ENCODE data around the gene ZBTB34. TPM values are rescaled to one million over a fixed set of nuclear protein-coding genes. Genes with fewer than 3 reads are reported as not detected.

The ZBTB34 gene
- total and polyA plus RNA-seq, 9 of the 15 experiments (the other 6 are each of a cell fraction or from before 2014, with no cell fraction given): 2.7 to 15.6 (median 9.8) TPM

DNA sequence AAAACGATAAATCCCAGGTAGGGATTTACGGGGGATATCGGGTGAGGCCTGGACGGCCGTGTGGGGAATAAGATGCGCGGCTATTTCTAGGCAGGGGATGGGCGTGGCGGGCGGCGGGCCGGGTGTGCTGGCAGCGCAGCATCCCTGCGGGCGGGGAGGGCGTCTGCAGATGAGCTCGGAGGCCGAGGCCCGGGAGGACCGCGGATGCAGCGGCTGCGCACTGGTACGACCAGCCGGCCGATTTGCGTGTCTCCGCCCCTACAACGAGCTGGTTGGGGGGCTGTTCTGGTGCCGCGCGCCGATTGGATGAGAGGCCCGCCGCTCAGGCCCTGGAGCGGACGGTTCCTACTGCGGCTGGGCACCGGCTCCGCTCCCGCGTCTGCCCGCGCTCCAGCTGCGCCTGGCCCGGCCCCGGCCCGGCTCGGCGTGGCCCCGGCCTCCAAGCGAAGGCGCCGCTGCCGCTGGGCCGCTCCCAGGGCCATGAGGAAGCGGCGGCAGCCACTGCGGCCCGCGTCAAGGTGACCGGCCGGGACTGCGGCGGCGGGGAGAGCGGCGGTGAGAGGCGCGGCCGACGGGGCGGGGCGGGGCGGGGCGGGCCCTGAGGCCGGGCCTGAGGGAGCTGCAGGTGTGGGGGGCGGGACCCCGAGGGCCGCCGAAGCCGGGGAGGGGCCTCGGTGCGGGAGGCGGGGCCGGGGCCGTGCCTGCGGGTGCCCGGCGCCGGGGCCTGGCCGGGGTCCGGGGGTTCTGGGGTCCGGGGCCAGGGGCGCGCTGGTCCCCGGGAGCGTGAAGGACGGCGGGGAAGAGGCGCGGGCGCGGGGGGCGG, 54.2 kb downstream of the ZBTB34 start, which contains the start of gene RALGPS1:
Gene RALGPS1, plus strand, starts transcription at position 325 of the 823 bp plus-strand sequence. CDS start 47,508 bp downstream, outside the sequence.
- no TSS peak for BruUV-seq (replicated peaks)
- Histone ChIP-seq H3K9ac (ENCODE audit: insufficient read depth in 1 of 2, low read depth in 2 of 2, low read length in 2 of 2) (peak within 1 kb of the TSS; percentile 41 to 86; a peak in 3 of 4 replicates), H3K27me3 (ENCODE audit: control insufficient read depth in 2 of 2, insufficient read depth in 2 of 2, low read length in 2 of 2) (peaks cover 5 to 21% of the 10 kb centered on the region in 2 experiments; a peak in 4 of 5 replicates), H2AFZ (ENCODE audit: low read depth, low read length) (peak within 1 kb of the TSS; percentile 82; the same call in 1 of the 2 replicates), H3K4me3 (peak within 1 kb of the TSS; percentile 70), H3K27ac (ENCODE audit: extremely low read depth, low read depth, low read length) (no peak within 1 kb of the TSS), H3K36me3 (ENCODE audit: control insufficient read depth, insufficient read depth, low read length) (no peaks in the 10 kb centered on the region), H4K20me1 (replicated peaks; ENCODE audit: control insufficient read depth, insufficient read depth, low read length) (peaks cover 7% of the 10 kb centered on the region), H3K79me2 (ENCODE audit: control insufficient read depth, insufficient read depth, low read length) (no peaks in the 10 kb centered on the region), H3K4me2 (ENCODE audit: insufficient read depth, low read length) (peak within 1 kb of the TSS; percentile 63), H3K4me1 (replicated peaks in 1 of 2; ENCODE audit: control insufficient read depth in 2 of 2, insufficient read depth in 2 of 2, low read length in 2 of 2) (peaks cover 0 to 12% of the 10 kb centered on the region in 2 experiments; a peak in 2 of 5 replicates), H3K9me3 (replicated peaks; ENCODE audit: control insufficient read depth, insufficient read depth, low read depth, low read length) (no peaks in the 10 kb centered on the region), H3K9me1 (ENCODE audit: control insufficient read depth, insufficient read depth, low read length) (no peaks in the 10 kb centered on the region)
- ChIA-PET POLR2A (interaction anchor here (0.6 to 1.5 kb wide), 4 partner anchors 10 to 751 kb away, joined by 3 to 5 read pairs (median 4); no protein-coding TSS in a partner anchor), CTCF (ENCODE audit: low intra/inter-chr PET ratio) (no interaction called here)
- under 1% methylated on average over 54 of the region's 105 CpGs for WGBS (ENCODE audit: insufficient coverage, low coverage, missing lambda C conversion rate)
- FAIRE-seq (peak; percentile 73), ATAC-seq (peak; percentile 100), DNase-seq (ENCODE audit: extremely low read depth in 1 of 4, low spot score in 3 of 4) (peak; percentile 94 to 97 (median 96))
- in situ Hi-C loops (cut with MboI) (no loop called here), intact Hi-C loops (cut with micrococcal nuclease) (no loop called here)
- TF ChIP-seq, protein P1, sequence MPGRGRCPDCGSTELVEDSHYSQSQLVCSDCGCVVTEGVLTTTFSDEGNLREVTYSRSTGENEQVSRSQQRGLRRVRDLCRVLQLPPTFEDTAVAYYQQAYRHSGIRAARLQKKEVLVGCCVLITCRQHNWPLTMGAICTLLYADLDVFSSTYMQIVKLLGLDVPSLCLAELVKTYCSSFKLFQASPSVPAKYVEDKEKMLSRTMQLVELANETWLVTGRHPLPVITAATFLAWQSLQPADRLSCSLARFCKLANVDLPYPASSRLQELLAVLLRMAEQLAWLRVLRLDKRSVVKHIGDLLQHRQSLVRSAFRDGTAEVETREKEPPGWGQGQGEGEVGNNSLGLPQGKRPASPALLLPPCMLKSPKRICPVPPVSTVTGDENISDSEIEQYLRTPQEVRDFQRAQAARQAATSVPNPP (IDR thresholded peaks at IDR 0.05; ENCODE audit: borderline replicate concordance, insufficient read depth, insufficient read length): no peak
- TF ChIP-seq HDAC8 (tag; IDR thresholded peaks at IDR 0.05) (no peak), CHD1 (IDR thresholded peaks at IDR 0.05; ENCODE audit: low read length) (no peak), C11orf30 (IDR thresholded peaks at IDR 0.05; ENCODE audit: low read depth) (no peak), MCM5 (IDR thresholded peaks at IDR 0.05; ENCODE audit: low read depth) (no peak), THRA (IDR thresholded peaks at IDR 0.05) (no peak), LEF1 (IDR thresholded peaks at IDR 0.05) (no peak), CCNT2 (IDR thresholded peaks at IDR 0.05; ENCODE audit: borderline replicate concordance, extremely low read depth, insufficient read length, low read depth, low read length) (peak; percentile 54), L3MBTL2 (IDR thresholded peaks at IDR 0.05) (peak; percentile 39; the same call in 1 of the 2 replicates), PBX2 (CRISPR knock-in tag; IDR thresholded peaks at IDR 0.05; ENCODE audit: low read depth) (peak; percentile 78), PBX2 (tag; conservative IDR thresholded peaks at IDR 0.05; ENCODE audit: low read depth) (peak; percentile 76), RNF2 (IDR thresholded peaks at IDR 0.05) (no peak), TFAM (CRISPR knock-in tag; conservative IDR thresholded peaks at IDR 0.05) (no peak), POLR2AphosphoS5 (IDR thresholded peaks at IDR 0.05; ENCODE audit: control insufficient read depth, insufficient read depth, low read depth, low read length) (no peak)
- TF ChIP-seq, protein P2, sequence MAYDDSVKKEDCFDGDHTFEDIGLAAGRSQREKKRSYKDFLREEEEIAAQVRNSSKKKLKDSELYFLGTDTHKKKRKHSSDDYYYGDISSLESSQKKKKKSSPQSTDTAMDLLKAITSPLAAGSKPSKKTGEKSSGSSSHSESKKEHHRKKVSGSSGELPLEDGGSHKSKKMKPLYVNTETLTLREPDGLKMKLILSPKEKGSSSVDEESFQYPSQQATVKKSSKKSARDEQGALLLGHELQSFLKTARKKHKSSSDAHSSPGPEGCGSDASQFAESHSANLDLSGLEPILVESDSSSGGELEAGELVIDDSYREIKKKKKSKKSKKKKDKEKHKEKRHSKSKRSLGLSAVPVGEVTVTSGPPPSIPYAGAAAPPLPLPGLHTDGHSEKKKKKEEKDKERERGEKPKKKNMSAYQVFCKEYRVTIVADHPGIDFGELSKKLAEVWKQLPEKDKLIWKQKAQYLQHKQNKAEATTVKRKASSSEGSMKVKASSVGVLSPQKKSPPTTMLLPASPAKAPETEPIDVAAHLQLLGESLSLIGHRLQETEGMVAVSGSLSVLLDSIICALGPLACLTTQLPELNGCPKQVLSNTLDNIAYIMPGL (CRISPR knock-in tag; IDR thresholded peaks at IDR 0.05): no peak

Data from K562 (cell line).